CD4-positive, alpha-beta memory T cell (primary cell): ENCODE results near the gene ECEL1. TPM values are rescaled to one million over a fixed set of nuclear protein-coding genes. Genes with fewer than 3 reads are reported as not detected.

Experiments
- CTCF ChIA-PET: fragments of 350-600 bp; sonication (Branson Sonifier 250); formaldehyde crosslinking; loops from one replicate; lab custom pipeline; 2021; ENCODE audit warnings: inconsistent platforms; ENCODE audit not compliant: partially characterized antibody; lab: Charles Lee
- POLR2A ChIA-PET: fragments of 350-600 bp; sonication (Branson Sonifier 250); formaldehyde crosslinking; loops from one replicate; lab custom pipeline; 2021; ENCODE audit not compliant: partially characterized antibody; lab: Charles Lee
- DNase-seq, 5 donors: peaks; one replicate each; pipeline versions ENCODE4 v3.0.0 to v3.0.0-alpha.2; 2020 to 2022; ENCODE audit warnings: mixed read lengths in 1 of 5
- H3K27ac ChIP-seq: one replicate; pipeline ENCODE4 v1.7.0; 2013; ENCODE audit warnings: low read depth, low read length
- H3K27me3 ChIP-seq: 2 replicates; pipeline ENCODE4 v1.7.0; 2013; ENCODE audit warnings: mild to moderate bottlenecking, low read length, moderate library complexity; ENCODE audit not compliant: insufficient read depth
- H3K36me3 ChIP-seq: 2 replicates; pipeline ENCODE4 v1.7.0; 2013; ENCODE audit warnings: mild to moderate bottlenecking, low read length, moderate library complexity; ENCODE audit not compliant: insufficient read depth
- H3K4me1 ChIP-seq: 2 replicates; pipeline ENCODE4 v1.7.0; 2013; ENCODE audit warnings: mild to moderate bottlenecking, low read length, moderate library complexity; ENCODE audit not compliant: insufficient read depth
- H3K4me3 ChIP-seq, 2 donors: one replicate each; pipeline ENCODE4 v1.7.0; 2013; ENCODE audit warnings: low read length in 2 of 2, mild to moderate bottlenecking in 1 of 2
- H3K9me3 ChIP-seq, 2 donors: one replicate each; pipeline ENCODE4 v1.7.0; 2013; ENCODE audit warnings: low read length in 2 of 2, control low read depth in 1 of 2; ENCODE audit not compliant: control insufficient read depth in 1 of 2
- H3K27ac Mint-ChIP-seq, 7 donors: one replicate each; pipeline ENCODE4 v1.8.0; 2020 to 2021; ENCODE audit warnings: mixed read lengths in 7 of 7, mild to moderate bottlenecking in 6 of 7, inconsistent platforms in 3 of 7, moderate library complexity in 3 of 7
- H3K27me3 Mint-ChIP-seq, 2 donors: one replicate each; pipeline ENCODE4 v1.8.0; 2020 to 2021; ENCODE audit warnings: mixed read lengths in 2 of 2
- H3K36me3 Mint-ChIP-seq, 2 donors: one replicate each; pipeline ENCODE4 v1.8.0; 2020 to 2021; ENCODE audit warnings: mixed read lengths in 2 of 2, inconsistent platforms in 1 of 2, mild to moderate bottlenecking in 1 of 2
- H3K4me1 Mint-ChIP-seq, 4 donors: one replicate each; pipeline ENCODE4 v1.8.0; 2020 to 2021; ENCODE audit warnings: mixed read lengths in 4 of 4, mild to moderate bottlenecking in 1 of 4
- H3K4me3 Mint-ChIP-seq, 8 donors: one replicate each; pipeline ENCODE4 v1.8.0; 2020 to 2021; ENCODE audit warnings: mixed read lengths in 8 of 8, mild to moderate bottlenecking in 7 of 8, moderate library complexity in 6 of 8, inconsistent platforms in 3 of 8
- H3K9me3 Mint-ChIP-seq, 8 donors: one replicate each; pipeline ENCODE4 v1.8.0; 2020 to 2021; ENCODE audit warnings: mixed read lengths in 8 of 8, mild to moderate bottlenecking in 5 of 8, inconsistent platforms in 3 of 8, moderate library complexity in 1 of 8
- intact Hi-C: fragments of 100-400 bp; cut with micrococcal nuclease; formaldehyde crosslinking; loops from one replicate; pipeline ENCODE4 v1.15.1; 2023
- polyA plus RNA-seq, 2 donors: library from polyadenylated mRNA; unstranded; fragments of 300-500 nt; fragmentation: Illumina TruSeq; gene quantifications; one replicate each; pipeline ENCODE4 v1.2.3, GENCODE V29; 2021
- total RNA-seq, 2 experiments: library from RNA; stranded (reverse); gene quantifications; one replicate each; pipeline ENCODE4 v1.2.3, GENCODE V29; 2021

Gene ECEL1
- total and polyA plus RNA-seq, 4 experiments from 2014 or later: not detected

- Mint-ChIP-seq H3K9me3 (peaks cover 0 to 3% (median 0%) of the 10 kb centered on the region in 8 donors), H3K36me3 (no peaks in the 10 kb centered on the region), H3K27ac (no peak overlapping the region), H3K4me3 (no peak overlapping the region), H3K27me3 (peaks cover 11 to 35% of the 10 kb centered on the region in 2 donors), H3K4me1 (peaks cover 8 to 17% (median 12%) of the 10 kb centered on the region in 4 donors)
- DNase-seq: no peak
- Histone ChIP-seq H3K27me3 (no peaks in the 10 kb centered on the region), H3K4me3 (no peak overlapping the region), H3K27ac (no peak overlapping the region), H3K36me3 (no peaks in the 10 kb centered on the region), H3K4me1 (peaks cover 8% of the 10 kb centered on the region), H3K9me3 (no peaks in the 10 kb centered on the region)
- intact Hi-C loops: no loop called here
- CTCF ChIA-PET: no interaction called here
- POLR2A ChIA-PET: no interaction called here
These were observed 44.8 kb upstream of the ECEL1 start for GRCh38 chr2:232532419-232532818.

- no peaks in the 10 kb centered on the region for H3K36me3 ChIP-seq
- no peaks in the 10 kb centered on the region for H3K9me3 Mint-ChIP-seq
- POLR2A ChIA-PET: interaction anchor here (0.9 kb wide), 1 partner anchor 9 kb away, joined by 3 read pairs; the partner anchor contains the start of gene CHRNG
- H3K4me3 ChIP-seq: no peak overlapping the region
- peaks cover 8% of the 10 kb centered on the region for H3K4me1 ChIP-seq
- no peak for DNase-seq
- no peaks in the 10 kb centered on the region for H3K27me3 ChIP-seq
- intact Hi-C loops: no loop called here
- CTCF ChIA-PET: interaction anchor here (2.0 kb wide), 1 partner anchor 9 kb away, joined by 7 read pairs; no protein-coding TSS in a partner anchor
- peaks cover 8 to 17% (median 12%) of the 10 kb centered on the region in 4 donors for H3K4me1 Mint-ChIP-seq
- no peak overlapping the region for H3K27ac ChIP-seq
- no peak overlapping the region for H3K4me3 Mint-ChIP-seq
- H3K27ac Mint-ChIP-seq: no peak overlapping the region
- no peaks in the 10 kb centered on the region for H3K36me3 Mint-ChIP-seq
- H3K27me3 Mint-ChIP-seq: peaks cover 12 to 27% of the 10 kb centered on the region in 2 donors
- H3K9me3 ChIP-seq: no peaks in the 10 kb centered on the region
These were observed 43.1 kb upstream of the ECEL1 start for GRCh38 chr2:232530626-232531260.

- Histone ChIP-seq H3K27ac (no peak overlapping the region), H3K27me3 (peaks cover under 1% of the 10 kb centered on the region), H3K4me1 (peaks cover 8% of the 10 kb centered on the region), H3K4me3 (no peak overlapping the region), H3K36me3 (no peaks in the 10 kb centered on the region), H3K9me3 (no peaks in the 10 kb centered on the region)
- DNase-seq: no peak
- Mint-ChIP-seq H3K27me3 (peaks cover 12 to 25% of the 10 kb centered on the region in 2 donors), H3K4me3 (no peak overlapping the region), H3K36me3 (no peaks in the 10 kb centered on the region), H3K9me3 (no peaks in the 10 kb centered on the region), H3K4me1 (peaks cover 8 to 17% (median 12%) of the 10 kb centered on the region in 4 donors), H3K27ac (no peak overlapping the region)
- ChIA-PET POLR2A (interaction anchor here (0.9 kb wide), 1 partner anchor 10 kb away, joined by 3 read pairs; the partner anchor contains the start of gene CHRNG), CTCF (interaction anchor here (2.0 kb wide), 1 partner anchor 8 kb away, joined by 7 read pairs; no protein-coding TSS in a partner anchor)
- intact Hi-C loops: no loop called here
These were observed 42.3 kb upstream of the ECEL1 start for GRCh38 chr2:232529806-232530547.

- no peaks in the 10 kb centered on the region for H3K9me3 Mint-ChIP-seq
- intact Hi-C loops: no loop called here
- H3K27ac Mint-ChIP-seq: peak overlapping the region in 4 of 7 donors; percentile 5 to 45 (median 10)
- ChIA-PET CTCF (no interaction called here), POLR2A (no interaction called here)
- Histone ChIP-seq H3K27ac (no peak overlapping the region), H3K9me3 (no peaks in the 10 kb centered on the region), H3K4me1 (peaks cover 12% of the 10 kb centered on the region), H3K27me3 (peaks cover 7% of the 10 kb centered on the region), H3K36me3 (no peaks in the 10 kb centered on the region), H3K4me3 (no peak overlapping the region)
- peaks cover 9 to 22% (median 15%) of the 10 kb centered on the region in 4 donors for H3K4me1 Mint-ChIP-seq
- no peaks in the 10 kb centered on the region for H3K36me3 Mint-ChIP-seq
- H3K4me3 Mint-ChIP-seq: peak overlapping the region in 5 of 8 donors; percentile 1 to 46 (median 12)
- H3K27me3 Mint-ChIP-seq: peaks cover 16 to 31% of the 10 kb centered on the region in 2 donors
- no peak for DNase-seq
These were observed 41.3 kb upstream of the ECEL1 start for GRCh38 chr2:232528746-232529460.

- H3K9me3 ChIP-seq: no peaks in the 10 kb centered on the region
- DNase-seq: no peak
- H3K27ac Mint-ChIP-seq: no peak overlapping the region
- H3K27me3 Mint-ChIP-seq: peaks cover 21 to 31% of the 10 kb centered on the region in 2 donors
- H3K9me3 Mint-ChIP-seq: no peaks in the 10 kb centered on the region
- H3K4me1 ChIP-seq: peaks cover 20% of the 10 kb centered on the region
- H3K36me3 ChIP-seq: no peaks in the 10 kb centered on the region
- no peak overlapping the region for H3K4me3 ChIP-seq
- peak overlapping the region in 1 of 8 donors; percentile 35 for H3K4me3 Mint-ChIP-seq
- H3K36me3 Mint-ChIP-seq: no peaks in the 10 kb centered on the region
- CTCF ChIA-PET: no interaction called here
- peaks cover 13% of the 10 kb centered on the region for H3K27me3 ChIP-seq
- H3K27ac ChIP-seq: no peak overlapping the region
- POLR2A ChIA-PET: no interaction called here
- H3K4me1 Mint-ChIP-seq: peaks cover 10 to 26% (median 18%) of the 10 kb centered on the region in 4 donors
- intact Hi-C loops: no loop called here
These were observed 40.4 kb upstream of the ECEL1 start for GRCh38 chr2:232527905-232528470.

DNA sequence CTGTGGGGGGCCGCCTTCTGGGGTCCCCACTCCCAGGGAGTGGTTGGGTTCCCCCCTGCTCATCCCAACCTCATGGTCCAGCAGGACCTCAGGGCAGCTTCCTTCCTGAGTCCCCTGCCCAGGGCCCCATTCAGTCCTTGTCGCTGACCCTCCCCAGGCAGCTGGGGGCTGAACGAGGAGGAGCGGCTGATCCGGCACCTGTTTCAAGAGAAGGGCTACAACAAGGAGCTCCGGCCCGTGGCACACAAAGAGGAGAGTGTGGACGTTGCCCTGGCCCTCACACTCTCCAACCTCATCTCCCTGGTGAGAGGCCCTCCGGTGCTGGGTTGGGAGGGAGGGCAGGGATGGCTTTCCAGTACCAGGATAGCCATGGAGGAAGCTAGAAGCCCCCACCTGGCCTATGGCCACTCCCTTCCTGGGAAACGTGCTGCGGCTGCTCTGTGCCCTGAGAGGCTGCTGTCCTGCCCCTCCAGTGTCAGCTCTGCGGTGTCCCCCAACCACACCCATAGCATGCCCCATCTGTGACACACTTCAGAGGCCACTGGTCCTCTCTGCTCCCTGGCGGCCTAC, 38.8 kb upstream of the ECEL1 start:
- intact Hi-C loops: no loop called here
- Histone ChIP-seq H3K36me3 (no peaks in the 10 kb centered on the region), H3K9me3 (no peaks in the 10 kb centered on the region), H3K27ac (no peak overlapping the region), H3K4me1 (peaks cover 32% of the 10 kb centered on the region), H3K4me3 (no peak overlapping the region), H3K27me3 (peaks cover 14% of the 10 kb centered on the region)
- peaks cover 10 to 30% (median 21%) of the 10 kb centered on the region in 4 donors for H3K4me1 Mint-ChIP-seq
- ChIA-PET CTCF (no interaction called here), POLR2A (no interaction called here)
- no peaks in the 10 kb centered on the region for H3K9me3 Mint-ChIP-seq
- H3K36me3 Mint-ChIP-seq: no peaks in the 10 kb centered on the region
- H3K4me3 Mint-ChIP-seq: no peak overlapping the region
- no peak for DNase-seq
- H3K27me3 Mint-ChIP-seq: peaks cover 21 to 30% of the 10 kb centered on the region in 2 donors
- no peak overlapping the region for H3K27ac Mint-ChIP-seq
